WTC11 (cell line): ENCODE measurements around the gene HYAL2. TPM values are rescaled to one million over a fixed set of nuclear protein-coding genes. Genes with fewer than 3 reads are reported as not detected.
"Not testable (repeated sequence)": the region's sequence is repeated elsewhere in the genome, so short reads cannot be mapped to it uniquely, and the experiment has no call there.

Experiments used
- ATAC-seq: fragments of 200-7000 bp; cut with Tn5 transposase; 2 replicates; pipeline ENCODE4 v1.10.0; 2021; ENCODE audit warnings: mild to moderate bottlenecking, moderate library complexity
- CTCF ChIA-PET: fragments of 300-600 bp; sonication (Branson Sonifier 250); formaldehyde crosslinking; loops from one replicate; lab custom pipeline; 2021; ENCODE audit warnings: antibody characterized with exemption; lab: Charles Lee
- POLR2A ChIA-PET: fragments of 350-600 bp; sonication (Branson Sonifier 250); formaldehyde crosslinking; loops from one replicate; lab custom pipeline; 2021; ENCODE audit warnings: antibody characterized with exemption; lab: Charles Lee
- DNase-seq: peaks from one replicate; pipeline ENCODE4 v3.0.0; 2021; ENCODE audit warnings: low spot score
- H3K27ac Mint-ChIP-seq: 2 replicates; pipeline ENCODE4 v1.8.0; 2021; ENCODE audit warnings: mixed read lengths
- H3K27me3 Mint-ChIP-seq: 2 replicates; pipeline ENCODE4 v1.8.0; 2021; ENCODE audit warnings: low read depth, mild to moderate bottlenecking, moderate library complexity, mixed read lengths
- H3K36me3 Mint-ChIP-seq: 2 replicates; pipeline ENCODE4 v1.8.0; 2021; ENCODE audit warnings: mixed read lengths
- H3K4me1 Mint-ChIP-seq: 2 replicates; pipeline ENCODE4 v1.8.0; 2022; ENCODE audit warnings: mixed read lengths
- H3K4me3 Mint-ChIP-seq: 2 replicates; pipeline ENCODE4 v1.8.0; 2021; ENCODE audit warnings: mild to moderate bottlenecking, moderate library complexity, mixed read lengths
- H3K9me3 Mint-ChIP-seq: 2 replicates; pipeline ENCODE4 v1.8.0; 2021; ENCODE audit warnings: mixed read lengths
- CTCF ChIP-seq: fragments of 200-600 bp; IDR thresholded peaks from 2 replicates; pipeline ENCODE4 v1.8.0; 2022; ENCODE audit warnings: antibody characterized with exemption
- EMX1 ChIP-seq: fragments of 250-450 bp; sonication (Bioruptor Pico); IDR thresholded peaks from 2 replicates; pipeline ENCODE4 v1.8.0; 2021; ENCODE audit warnings: mild to moderate bottlenecking
- FOXP1 ChIP-seq: sonication (generic); formaldehyde crosslinking; IDR thresholded peaks from 2 replicates; pipeline ENCODE4 v1.8.0; 2022; ENCODE audit warnings: missing genetic modification reagents, mild to moderate bottlenecking, moderate library complexity, borderline replicate concordance
- FOXP4 ChIP-seq: sonication (generic); formaldehyde crosslinking; IDR thresholded peaks from 2 replicates; pipeline ENCODE4 v1.8.0; 2022; ENCODE audit warnings: mild to moderate bottlenecking, missing genetic modification reagents
- KAT7 ChIP-seq: sonication (generic); formaldehyde crosslinking; IDR thresholded peaks from 2 replicates; pipeline ENCODE4 v1.8.1; 2023; ENCODE audit warnings: missing genetic modification reagents, mild to moderate bottlenecking, borderline replicate concordance
- MLX ChIP-seq: sonication (generic); formaldehyde crosslinking; IDR thresholded peaks from 2 replicates; pipeline ENCODE4 v1.8.1; 2023; ENCODE audit warnings: mild to moderate bottlenecking, missing genetic modification reagents, moderate library complexity
- MXD4 ChIP-seq: fragments of 250-450 bp; sonication (Bioruptor Pico); IDR thresholded peaks from 2 replicates; pipeline ENCODE4 v1.8.0; 2021; ENCODE audit warnings: mild to moderate bottlenecking, moderate library complexity, borderline replicate concordance
- NFE2L1 ChIP-seq: sonication (generic); formaldehyde crosslinking; IDR thresholded peaks from 2 replicates; pipeline ENCODE4 v1.8.1; 2023; ENCODE audit warnings: missing genetic modification reagents
- NR1H2 ChIP-seq: sonication (generic); formaldehyde crosslinking; IDR thresholded peaks from 2 replicates; pipeline ENCODE4 v1.9.0; 2021; ENCODE audit warnings: mild to moderate bottlenecking, moderate library complexity, missing genetic modification reagents
- RELA ChIP-seq: sonication (generic); formaldehyde crosslinking; IDR thresholded peaks from 2 replicates; pipeline ENCODE4 v1.8.1; 2022; ENCODE audit warnings: missing genetic modification reagents, mild to moderate bottlenecking, borderline replicate concordance
- SMAD4 ChIP-seq: sonication (generic); formaldehyde crosslinking; IDR thresholded peaks from 2 replicates; pipeline ENCODE4 v1.8.0; 2022; ENCODE audit warnings: mild to moderate bottlenecking, missing genetic modification reagents
- SOX15 ChIP-seq: fragments of 250-450 bp; sonication (Bioruptor Pico); IDR thresholded peaks from 2 replicates; pipeline ENCODE4 v1.9.0; 2021; ENCODE audit warnings: mild to moderate bottlenecking
- SP1 ChIP-seq: sonication (generic); formaldehyde crosslinking; conservative IDR thresholded peaks from 2 replicates; pipeline ENCODE4 v1.8.1; 2022; ENCODE audit warnings: missing genetic modification reagents
- STAT6 ChIP-seq: sonication (generic); formaldehyde crosslinking; conservative IDR thresholded peaks from 2 replicates; pipeline ENCODE4 v1.8.1; 2023; ENCODE audit warnings: mild to moderate bottlenecking, low read depth, missing genetic modification reagents, moderate library complexity
- TCF7 ChIP-seq: sonication (generic); formaldehyde crosslinking; IDR thresholded peaks from 2 replicates; pipeline ENCODE4 v1.8.0; 2022; ENCODE audit warnings: mild to moderate bottlenecking, low read depth, missing genetic modification reagents, moderate library complexity
- TEAD4 ChIP-seq: sonication (generic); formaldehyde crosslinking; IDR thresholded peaks from 2 replicates; pipeline ENCODE4 v1.8.0; 2022; ENCODE audit warnings: mild to moderate bottlenecking, missing genetic modification reagents
- ZBTB21 ChIP-seq: sonication (generic); formaldehyde crosslinking; IDR thresholded peaks from 2 replicates; pipeline ENCODE4 v1.8.1; 2023; ENCODE audit warnings: mild to moderate bottlenecking, missing genetic modification reagents, borderline replicate concordance
- ZNF121 ChIP-seq: sonication (generic); formaldehyde crosslinking; IDR thresholded peaks from 2 replicates; pipeline ENCODE4 v1.8.0; 2023; ENCODE audit warnings: missing genetic modification reagents
- ZNF138 ChIP-seq: sonication (generic); formaldehyde crosslinking; conservative IDR thresholded peaks from 2 replicates; pipeline ENCODE4 v1.8.1; 2022; ENCODE audit warnings: mild to moderate bottlenecking, moderate library complexity, missing genetic modification reagents
- ZNF263 ChIP-seq: sonication (generic); formaldehyde crosslinking; IDR thresholded peaks from 2 replicates; pipeline ENCODE4 v1.8.1; 2022; ENCODE audit warnings: low read depth, mild to moderate bottlenecking, moderate library complexity, missing genetic modification reagents
- ZNF317 ChIP-seq: sonication (generic); formaldehyde crosslinking; IDR thresholded peaks from 2 replicates; pipeline ENCODE4 v1.8.1; 2023; ENCODE audit warnings: low read depth, mild to moderate bottlenecking, moderate library complexity, missing genetic modification reagents, borderline replicate concordance
- total RNA-seq: library from RNA; stranded (reverse); gene quantifications from 3 replicates; pipeline ENCODE4 v1.2.3, GENCODE V29; 2021
- TF ChIP-seq, protein P1 (sequence below): fragments of 250-450 bp; sonication (Bioruptor Pico); IDR thresholded peaks from 2 replicates; pipeline ENCODE4 v1.8.0; 2021; ENCODE audit warnings: mild to moderate bottlenecking
- TF ChIP-seq, protein P2 (sequence below): sonication (generic); formaldehyde crosslinking; IDR thresholded peaks from 2 replicates; pipeline ENCODE4 v1.8.1; 2023; ENCODE audit warnings: mild to moderate bottlenecking, moderate library complexity, missing genetic modification reagents

Gene HYAL2
- total RNA-seq, 1 experiment from 2014 or later: 58.0 TPM

DNA sequence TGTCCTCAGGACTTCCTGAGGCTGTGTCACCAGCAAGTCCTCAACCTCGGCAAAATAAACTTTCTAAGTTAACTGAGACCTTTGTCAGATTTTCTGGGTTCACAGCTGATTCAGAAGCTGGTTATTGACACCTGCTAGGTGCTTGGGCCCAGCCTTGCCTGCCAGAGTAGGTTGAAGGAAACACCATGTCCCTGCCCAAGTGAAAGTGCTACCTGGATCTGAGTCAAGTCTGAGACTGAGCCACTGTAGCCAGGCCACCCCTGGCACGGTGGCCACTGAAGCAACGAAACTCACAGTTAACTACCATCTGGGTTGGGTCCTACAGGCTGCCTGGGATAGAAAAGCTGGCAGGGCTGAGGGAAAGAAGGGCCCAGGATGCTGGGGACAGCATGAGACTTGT is 8.2 kb downstream of the HYAL2 start:
- no peak for TF ChIP-seq SMAD4 (CRISPR knock-in tag)
- TF ChIP-seq CTCF: no peak
- TF ChIP-seq EMX1 (CRISPR knock-in tag): no peak
- TF ChIP-seq ZNF263 (CRISPR knock-in tag): no peak
- TF ChIP-seq MXD4 (CRISPR knock-in tag): no peak
- TF ChIP-seq ZNF138 (CRISPR knock-in tag): no peak
- no peak for TF ChIP-seq SOX15 (CRISPR knock-in tag)
- TF ChIP-seq NR1H2: no peak
- ChIA-PET CTCF (no interaction called here), POLR2A (interaction anchor here (0.6 kb wide), 1 partner anchor 22 kb away, joined by 3 read pairs; the partner anchor contains the start of gene IFRD2)
- ATAC-seq (no peak), DNase-seq (no peak)
- Mint-ChIP-seq H3K27me3 (peaks cover 6% of the 10 kb centered on the region; the same call in 1 of the 2 replicates), H3K4me3 (no peak overlapping the region), H3K36me3 (peaks cover 47% of the 10 kb centered on the region), H3K9me3 (peaks cover 13% of the 10 kb centered on the region), H3K27ac (peak overlapping the region; percentile 45; the same call in 1 of the 2 replicates), H3K4me1 (peaks cover 5% of the 10 kb centered on the region; the same call in 1 of the 2 replicates)

- CTCF ChIA-PET, DNase-seq, H3K4me1 Mint-ChIP-seq, H3K4me3 Mint-ChIP-seq, H3K27ac Mint-ChIP-seq, POLR2A ChIA-PET, ATAC-seq: not testable (repeated sequence)
- Mint-ChIP-seq H3K36me3 (peaks cover 42% of the 10 kb centered on the region), H3K27me3 (peaks cover 16% of the 10 kb centered on the region; the same call in 1 of the 2 replicates), H3K9me3 (peaks cover 13% of the 10 kb centered on the region)
Measured at GRCh38 chr3:50312041-50312440, 10.5 kb downstream of the HYAL2 start.

DNA sequence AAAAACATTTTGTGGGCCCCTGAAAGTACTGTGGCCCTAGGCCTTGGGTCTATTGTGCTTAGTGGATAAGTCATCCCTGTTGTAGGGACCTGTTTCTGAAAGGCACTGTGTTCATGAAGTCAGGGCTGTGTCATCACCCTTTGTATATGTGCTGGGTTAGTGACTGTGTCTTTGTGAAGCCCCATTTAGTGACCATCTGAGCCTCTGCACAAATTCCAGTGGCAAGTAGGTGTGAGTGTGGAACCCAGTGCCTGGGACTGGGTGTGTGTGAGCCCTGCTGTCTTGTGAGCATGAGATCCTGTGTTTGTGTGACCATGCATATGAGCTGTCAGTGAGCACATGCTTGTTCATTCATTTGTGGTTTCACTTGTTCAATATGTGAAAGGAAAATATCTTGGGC is 17.9 kb downstream of the HYAL2 start:
- Mint-ChIP-seq H3K27ac (no peak overlapping the region), H3K36me3 (peaks cover 18% of the 10 kb centered on the region), H3K4me1 (peaks cover 22% of the 10 kb centered on the region), H3K4me3 (no peak overlapping the region), H3K27me3 (peaks cover 11% of the 10 kb centered on the region), H3K9me3 (peaks cover 13% of the 10 kb centered on the region)
- POLR2A ChIA-PET: no interaction called here
- ATAC-seq (no peak), DNase-seq (no peak)
- CTCF ChIA-PET: no interaction called here
- TF ChIP-seq SP1 (CRISPR knock-in tag) (no peak), ZNF121 (CRISPR knock-in tag) (no peak), RELA (CRISPR knock-in tag) (no peak), NR1H2 (no peak), MLX (CRISPR knock-in tag) (no peak), NFE2L1 (CRISPR knock-in tag) (no peak), ZNF317 (CRISPR knock-in tag) (no peak), FOXP4 (CRISPR knock-in tag) (no peak), ZBTB21 (CRISPR knock-in tag) (no peak), KAT7 (CRISPR knock-in tag) (no peak), EMX1 (CRISPR knock-in tag) (no peak), TEAD4 (CRISPR knock-in tag) (no peak), ZNF263 (CRISPR knock-in tag) (no peak), STAT6 (no peak), FOXP1 (CRISPR knock-in tag) (no peak), TCF7 (CRISPR knock-in tag) (no peak)
- TF ChIP-seq, protein P1, sequence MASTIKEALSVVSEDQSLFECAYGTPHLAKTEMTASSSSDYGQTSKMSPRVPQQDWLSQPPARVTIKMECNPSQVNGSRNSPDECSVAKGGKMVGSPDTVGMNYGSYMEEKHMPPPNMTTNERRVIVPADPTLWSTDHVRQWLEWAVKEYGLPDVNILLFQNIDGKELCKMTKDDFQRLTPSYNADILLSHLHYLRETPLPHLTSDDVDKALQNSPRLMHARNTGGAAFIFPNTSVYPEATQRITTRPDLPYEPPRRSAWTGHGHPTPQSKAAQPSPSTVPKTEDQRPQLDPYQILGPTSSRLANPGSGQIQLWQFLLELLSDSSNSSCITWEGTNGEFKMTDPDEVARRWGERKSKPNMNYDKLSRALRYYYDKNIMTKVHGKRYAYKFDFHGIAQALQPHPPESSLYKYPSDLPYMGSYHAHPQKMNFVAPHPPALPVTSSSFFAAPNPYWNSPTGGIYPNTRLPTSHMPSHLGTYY (CRISPR knock-in tag): no peak
- TF ChIP-seq, protein P2, sequence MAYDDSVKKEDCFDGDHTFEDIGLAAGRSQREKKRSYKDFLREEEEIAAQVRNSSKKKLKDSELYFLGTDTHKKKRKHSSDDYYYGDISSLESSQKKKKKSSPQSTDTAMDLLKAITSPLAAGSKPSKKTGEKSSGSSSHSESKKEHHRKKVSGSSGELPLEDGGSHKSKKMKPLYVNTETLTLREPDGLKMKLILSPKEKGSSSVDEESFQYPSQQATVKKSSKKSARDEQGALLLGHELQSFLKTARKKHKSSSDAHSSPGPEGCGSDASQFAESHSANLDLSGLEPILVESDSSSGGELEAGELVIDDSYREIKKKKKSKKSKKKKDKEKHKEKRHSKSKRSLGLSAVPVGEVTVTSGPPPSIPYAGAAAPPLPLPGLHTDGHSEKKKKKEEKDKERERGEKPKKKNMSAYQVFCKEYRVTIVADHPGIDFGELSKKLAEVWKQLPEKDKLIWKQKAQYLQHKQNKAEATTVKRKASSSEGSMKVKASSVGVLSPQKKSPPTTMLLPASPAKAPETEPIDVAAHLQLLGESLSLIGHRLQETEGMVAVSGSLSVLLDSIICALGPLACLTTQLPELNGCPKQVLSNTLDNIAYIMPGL (CRISPR knock-in tag): no peak
